ENCODE results near the gene ISG15. TPM values are rescaled to one million over a fixed set of nuclear protein-coding genes. Genes with fewer than 3 reads are reported as not detected.

ISG15 gene
- total and polyA plus RNA-seq, 9 of the 15 experiments (the other 6 are each of a cell fraction or from before 2014, with no cell fraction given) = 0.40 to 58.3 (median 12.2) TPM

GRCh38 chr1:1033009-1033587 is 19.8 kb downstream of the ISG15 start (continued):
- no peak for TF ChIP-seq HBP1 (CRISPR knock-in tag; IDR thresholded peaks at IDR 0.05)
- no peak for TF ChIP-seq U2AF2 (optimal IDR thresholded peaks at IDR 0.05; ENCODE audit: low read depth, low read length)
- no peak for TF ChIP-seq MXI1 (IDR thresholded peaks at IDR 0.05; ENCODE audit: low read depth, low read length)
- TF ChIP-seq TAF15 (IDR thresholded peaks at IDR 0.05; ENCODE audit: low read depth, low read length) = no peak
- TF ChIP-seq ZMIZ1 (IDR thresholded peaks at IDR 0.05; ENCODE audit: low read depth in 2 of 2, low read length in 2 of 2) = no peak
- no peak for TF ChIP-seq ZNF277 (CRISPR knock-in tag; IDR thresholded peaks at IDR 0.05; ENCODE audit: borderline replicate concordance)
- TF ChIP-seq RBM17 (IDR thresholded peaks at IDR 0.05; ENCODE audit: borderline replicate concordance, low read depth, low read length) = no peak
- no peak for TF ChIP-seq NR3C1 (CRISPR knock-in tag; IDR thresholded peaks at IDR 0.05)
- TF ChIP-seq FOXJ2 (tag; IDR thresholded peaks at IDR 0.05) = no peak
- TF ChIP-seq HMG20B (CRISPR knock-in tag; IDR thresholded peaks at IDR 0.05) = no peak
- TF ChIP-seq ZNF512 (tag; IDR thresholded peaks at IDR 0.05) = no peak
- TF ChIP-seq ESRRA (IDR thresholded peaks at IDR 0.05; ENCODE audit: borderline replicate concordance, low read depth) = 0 out of 2 replicates have a peak, but pooled peaks have one; percentile 28
- 0 out of 2 replicates have a peak, but pooled peaks have one; percentile 30 for TF ChIP-seq PRMT5 (CRISPR knock-in tag; IDR thresholded peaks at IDR 0.05)
- no peak for TF ChIP-seq DNMT1 (IDR thresholded peaks at IDR 0.05)
- no peak for TF ChIP-seq ZNF668 (CRISPR knock-in tag; IDR thresholded peaks at IDR 0.05)
- peak; percentile 76 for TF ChIP-seq CCNT2 (IDR thresholded peaks at IDR 0.05; ENCODE audit: borderline replicate concordance, extremely low read depth, insufficient read length, low read depth, low read length)
- no peak for TF ChIP-seq SMARCA5 (IDR thresholded peaks at IDR 0.05)
- TF ChIP-seq POLR3G (IDR thresholded peaks at IDR 0.05; ENCODE audit: extremely low read depth, insufficient read length, insufficient replicate concordance) = no peak
- no peak for TF ChIP-seq RBM39 (optimal IDR thresholded peaks at IDR 0.05; ENCODE audit: low read depth, low read length)
